ENCODE measurements around the gene DHRSX.

DNA sequence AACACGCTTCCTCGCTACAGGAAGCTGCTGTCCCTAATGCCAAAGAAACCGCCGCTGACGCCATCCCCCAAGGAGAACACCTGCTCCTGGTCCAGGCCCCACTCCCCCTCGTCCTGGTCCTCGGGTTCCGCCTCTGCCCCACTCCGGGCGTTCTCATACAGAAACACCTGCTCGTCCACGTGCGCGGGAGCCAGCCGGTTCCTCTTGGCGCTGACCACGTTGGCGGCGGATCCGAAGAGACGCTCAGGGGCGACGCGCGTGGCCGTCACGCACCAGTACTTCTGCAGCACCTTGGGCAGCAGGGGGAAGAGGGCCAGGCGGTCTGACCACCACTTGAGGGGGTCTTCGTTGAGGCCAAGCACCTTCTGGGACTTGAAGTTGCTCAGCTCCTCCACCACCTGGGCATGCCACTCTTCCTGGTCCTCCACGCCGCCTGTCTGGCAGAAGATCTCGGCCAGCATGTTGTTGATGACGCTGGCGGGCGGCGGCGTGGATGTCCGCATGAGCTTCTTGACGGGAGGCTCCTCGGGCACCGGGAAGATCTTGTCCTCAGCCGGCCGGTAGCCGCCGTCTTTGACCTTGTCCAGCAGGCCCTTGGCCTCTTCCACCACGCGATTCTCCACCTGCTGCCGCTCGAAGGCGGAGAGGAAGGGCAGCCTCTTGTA, 12.0 kb downstream of the DHRSX start:
- TF ChIP-seq GATA2 (IDR thresholded peaks at IDR 0.05; ENCODE audit: low read depth, low read length) (no peak), GATA3 (IDR thresholded peaks at IDR 0.05; ENCODE audit: low read depth, low read length) (no peak)

Data from SH-SY5Y (cell line).